GM12865 (cell line): ENCODE results near the gene CDON.

ENCODE experiments used
- DNase-seq: peaks from one replicate; pipeline ENCODE4 v3.0.0; 2010; ENCODE audit warnings: low read depth
- H3K4me3 ChIP-seq: 2 replicates; pipeline ENCODE4 v1.5.1; 2011; ENCODE audit warnings: mild to moderate bottlenecking, low read depth, low read length, control low read depth
- CTCF ChIP-seq: IDR thresholded peaks from 2 replicates; pipeline ENCODE4 v1.5.1; 2011; ENCODE audit warnings: low read length, control low read depth, low read depth, inconsistent platforms; ENCODE audit not compliant: insufficient read depth; ENCODE audit errors: missing control alignments

Gene CDON

GRCh38 chr11:126100716-126101115, 38.0 kb upstream of the CDON start:
- no peak for DNase-seq
- no peak overlapping the region for H3K4me3 ChIP-seq
- TF ChIP-seq CTCF: no peak

GRCh38 chr11:126098204-126098769, 35.6 kb upstream of the CDON start:
- no peak for TF ChIP-seq CTCF
- no peak overlapping the region for H3K4me3 ChIP-seq
- no peak for DNase-seq

GRCh38 chr11:126095745-126096144, 33.1 kb upstream of the CDON start:
- no peak for DNase-seq
- TF ChIP-seq CTCF: no peak
- no peak overlapping the region for H3K4me3 ChIP-seq

GRCh38 chr11:126090452-126090851, 27.8 kb upstream of the CDON start:
- no peak for TF ChIP-seq CTCF
- no peak overlapping the region for H3K4me3 ChIP-seq
- DNase-seq: no peak

GRCh38 chr11:126088999-126089398, 26.3 kb upstream of the CDON start:
- DNase-seq: no peak
- TF ChIP-seq CTCF: no peak
- no peak overlapping the region for H3K4me3 ChIP-seq

GRCh38 chr11:126086248-126086647, 23.6 kb upstream of the CDON start:
- no peak overlapping the region for H3K4me3 ChIP-seq
- DNase-seq: no peak
- TF ChIP-seq CTCF: no peak

- DNase-seq: no peak
- H3K4me3 ChIP-seq: no peak overlapping the region
- TF ChIP-seq CTCF: no peak
Measured at GRCh38 chr11:126084608-126084912, 21.9 kb upstream of the CDON start.
